GM12892 (cell line): ENCODE measurements around the gene LOC128125822.

ENCODE experiments used
- DNase-seq: peaks from one replicate; pipeline ENCODE4 v3.0.0; 2011; ENCODE audit not compliant: insufficient read length
- FAIRE-seq: peaks from 2 replicates; lab custom pipeline; 2011; peaks lifted over from hg19 to GRCh38; lab: Jason Lieb, UNC
- POLR2A ChIP-seq: IDR thresholded peaks from 2 replicates; pipeline ENCODE4 v1.6.1; 2011; ENCODE audit warnings: low read depth, low read length, control low read depth
- POLR2AphosphoS5 ChIP-seq: IDR thresholded peaks from 2 replicates; pipeline ENCODE4 v1.6.1; 2011; ENCODE audit warnings: low read depth, low read length, control low read depth
- TAF1 ChIP-seq: IDR thresholded peaks from 2 replicates; pipeline ENCODE4 v1.6.1; 2011; ENCODE audit warnings: low read depth, mild to moderate bottlenecking, control low read depth, low read length, borderline replicate concordance

Gene LOC128125822

DNA sequence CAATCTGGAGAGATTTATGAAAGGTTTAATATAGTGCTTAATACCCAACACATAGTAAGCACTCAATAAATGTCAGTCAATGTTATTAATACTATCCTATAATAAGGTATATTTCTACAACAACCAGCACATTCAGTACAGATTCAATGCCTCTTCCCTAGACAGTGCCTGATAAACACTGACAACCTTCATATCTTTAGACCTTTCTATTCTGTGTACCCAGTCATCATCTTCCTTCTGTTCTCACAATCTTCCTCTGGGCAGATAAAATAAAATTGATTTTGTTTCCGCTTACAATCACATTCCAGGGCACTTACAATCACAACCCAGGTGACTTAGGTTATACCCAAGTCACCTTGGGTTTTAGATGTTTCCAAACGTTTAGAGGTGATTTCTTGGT lies 11.0 kb upstream of the LOC128125822 start:
- TF ChIP-seq TAF1: no peak
- TF ChIP-seq POLR2A: no peak
- no peak for TF ChIP-seq POLR2AphosphoS5
- FAIRE-seq (no peak), DNase-seq (no peak)

DNA sequence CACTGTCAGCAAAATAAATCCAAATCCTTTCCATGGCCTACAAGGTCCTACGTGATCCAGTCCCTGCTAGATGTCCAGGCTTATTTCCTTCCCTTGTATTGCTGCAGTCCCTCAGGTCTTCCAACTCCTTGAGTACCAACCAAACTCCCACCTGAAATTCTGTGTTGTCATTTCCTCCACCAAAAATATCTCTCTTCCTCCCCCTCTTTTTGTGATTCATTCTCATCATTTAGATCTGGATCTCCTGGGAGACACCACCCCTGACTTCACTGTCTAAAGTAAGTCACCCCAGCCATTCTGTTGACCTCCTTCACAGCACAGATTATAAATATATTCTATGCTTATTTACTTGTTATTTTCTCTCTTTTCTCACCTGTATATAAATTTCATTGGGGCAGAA lies 9.0 kb upstream of the LOC128125822 start:
- FAIRE-seq: no peak
- TF ChIP-seq POLR2A (no peak), TAF1 (no peak), POLR2AphosphoS5 (no peak)

DNA sequence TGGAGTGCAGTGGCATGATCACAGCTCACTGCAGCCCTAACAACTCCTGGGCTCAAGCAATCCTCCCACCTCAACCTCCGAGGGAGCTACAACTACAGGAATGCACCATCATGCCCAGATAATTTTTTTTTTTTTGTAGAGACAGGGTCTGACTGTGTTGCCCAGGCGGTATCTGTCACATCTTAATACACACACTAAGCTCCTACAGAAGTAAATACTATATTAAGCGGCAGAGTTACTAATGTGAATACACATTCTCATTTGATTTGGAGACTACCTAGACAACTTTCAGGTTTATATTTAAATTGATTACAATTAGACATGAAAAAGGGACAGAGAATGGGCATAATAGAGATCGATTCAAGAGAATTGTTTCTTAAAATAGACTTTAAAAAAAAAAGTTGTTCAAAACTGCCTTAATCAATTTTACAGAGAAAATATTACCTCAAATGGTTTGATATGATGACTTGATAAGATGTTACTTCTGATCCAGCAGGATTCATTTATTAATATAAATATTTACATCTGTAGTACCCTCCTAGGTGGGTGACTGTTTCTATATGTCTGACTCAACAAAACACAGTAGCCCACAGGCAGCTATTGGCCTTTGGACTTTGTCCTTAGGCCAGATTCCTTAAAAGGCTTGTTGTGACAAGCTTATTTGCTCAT lies 7.1 kb upstream of the LOC128125822 start:
- DNase-seq (no peak), FAIRE-seq (no peak)
- TF ChIP-seq TAF1 (no peak), POLR2AphosphoS5 (no peak), POLR2A (no peak)

More for the DNA sequence above, 9.0 kb upstream of the LOC128125822 start:
- no peak for DNase-seq

DNA sequence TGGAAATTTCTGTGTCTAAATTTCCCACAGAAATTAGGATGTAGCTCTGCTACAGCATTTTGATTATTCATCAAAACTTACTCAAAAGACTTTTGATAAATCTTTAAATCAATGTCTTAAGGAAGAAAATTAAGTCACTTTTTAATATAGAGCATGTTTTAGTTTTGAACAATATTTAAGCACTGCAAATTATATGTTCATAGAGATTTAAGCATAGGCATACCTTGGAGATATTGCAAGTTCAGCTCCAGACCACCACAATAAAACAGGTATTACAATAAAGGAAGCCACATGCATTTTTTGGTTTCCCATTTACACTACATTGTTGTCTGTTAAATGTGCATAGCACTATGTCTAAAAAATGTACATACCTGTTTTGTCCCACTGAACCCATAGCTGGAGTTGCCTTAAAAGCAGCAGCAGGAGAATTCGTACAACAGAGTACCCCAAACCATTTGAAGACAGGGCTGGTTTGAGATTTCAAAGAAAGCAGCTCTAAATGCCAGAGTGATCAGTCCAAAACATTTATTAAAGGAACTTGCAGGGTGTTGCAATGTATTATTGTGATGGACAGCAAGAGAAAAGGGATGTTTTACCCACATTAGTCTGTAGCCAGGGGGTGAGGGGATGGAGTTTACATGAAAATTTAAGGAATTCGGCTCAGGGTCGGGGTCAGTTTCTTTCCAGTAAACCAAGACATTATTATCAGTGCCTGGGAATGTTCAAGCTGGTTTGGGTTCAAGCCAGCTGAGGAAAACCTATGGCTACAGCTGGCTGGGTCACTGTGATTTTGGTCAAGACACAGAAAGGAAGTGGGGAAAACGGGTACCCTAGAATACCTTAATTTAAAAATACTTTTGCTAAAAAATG lies 6.3 kb upstream of the LOC128125822 start:
- DNase-seq (no peak), FAIRE-seq (no peak)
- TF ChIP-seq POLR2A (no peak), POLR2AphosphoS5 (no peak)

DNA sequence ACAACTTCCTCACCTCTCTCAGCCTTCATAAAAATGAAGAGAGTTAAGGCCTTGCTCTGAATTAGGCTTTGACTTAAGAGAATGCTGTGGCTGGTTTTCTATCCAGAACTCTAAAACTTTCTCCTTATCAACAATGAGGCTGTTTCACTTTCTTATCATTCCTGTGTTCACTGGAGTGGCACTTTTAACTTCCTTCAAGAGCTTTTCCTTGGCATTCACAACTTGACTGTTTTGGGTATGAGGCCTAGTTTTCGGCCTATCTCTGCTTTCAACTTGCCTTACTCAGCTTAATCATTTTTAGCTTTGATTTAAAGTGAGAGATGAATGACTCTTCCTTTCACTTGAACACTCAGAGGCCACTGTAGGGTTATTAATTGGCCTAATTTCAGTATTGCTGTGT lies 4.3 kb upstream of the LOC128125822 start:
- TF ChIP-seq TAF1 (no peak), POLR2A (no peak), POLR2AphosphoS5 (no peak)
- no peak for DNase-seq
- FAIRE-seq: no peak

DNA sequence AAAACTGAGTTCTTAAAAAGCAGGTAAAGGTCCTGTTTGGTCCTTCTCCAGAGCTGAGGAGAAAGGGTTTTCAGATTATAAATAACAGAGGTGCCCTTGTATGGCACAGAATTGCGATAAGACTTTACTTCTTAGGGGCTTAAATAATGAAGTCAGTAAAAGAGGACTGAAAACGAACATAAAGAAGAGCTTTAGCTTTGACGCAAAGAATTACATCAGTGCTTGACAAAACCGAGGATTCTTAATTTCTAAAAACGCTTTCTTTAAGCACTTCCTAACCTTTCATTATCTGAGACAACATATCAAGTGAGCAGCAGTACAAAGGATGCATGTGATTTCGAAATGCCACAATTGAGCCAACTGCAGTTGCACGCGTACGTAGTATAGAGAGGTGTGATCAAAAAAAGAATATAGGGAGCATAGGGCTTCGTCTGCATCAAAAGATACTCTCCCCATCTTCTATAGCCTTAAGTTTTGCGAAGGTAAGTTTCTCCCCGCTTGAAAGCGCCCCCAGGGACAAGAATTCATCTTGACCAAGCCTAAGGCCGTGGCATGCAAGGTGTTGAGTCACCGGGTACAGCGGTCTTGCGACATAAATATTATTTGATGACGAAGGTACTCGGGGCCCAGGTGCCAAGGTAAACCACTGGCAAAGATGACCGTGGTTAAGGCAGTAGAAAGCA lies 778 bp upstream of the LOC128125822 start:
- TF ChIP-seq POLR2A (no peak), TAF1 (no peak), POLR2AphosphoS5 (no peak)
- DNase-seq: peak; percentile 2
- peak; percentile 85 for FAIRE-seq

DNA sequence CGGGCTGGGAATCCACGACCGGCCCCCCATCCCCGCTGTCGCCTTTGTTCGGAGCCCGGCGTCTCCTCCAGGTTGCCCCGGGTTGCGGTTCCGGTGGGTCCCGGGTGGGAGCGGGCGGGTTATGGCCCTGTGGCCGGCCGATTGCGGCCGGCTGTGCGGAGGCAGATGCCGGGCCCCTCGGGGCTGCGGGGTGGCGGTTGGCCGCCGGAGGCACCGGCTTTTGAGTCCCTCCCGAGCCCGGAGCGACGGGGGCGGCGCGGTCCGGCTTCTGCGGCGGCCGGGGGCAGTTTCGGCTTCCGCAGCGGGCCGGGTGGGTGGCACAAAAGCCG lies 431 bp downstream of the LOC128125822 start:
- TF ChIP-seq POLR2A (no peak), TAF1 (no peak), POLR2AphosphoS5 (no peak)
- peak; percentile 13 for DNase-seq
- no peak for FAIRE-seq

DNA sequence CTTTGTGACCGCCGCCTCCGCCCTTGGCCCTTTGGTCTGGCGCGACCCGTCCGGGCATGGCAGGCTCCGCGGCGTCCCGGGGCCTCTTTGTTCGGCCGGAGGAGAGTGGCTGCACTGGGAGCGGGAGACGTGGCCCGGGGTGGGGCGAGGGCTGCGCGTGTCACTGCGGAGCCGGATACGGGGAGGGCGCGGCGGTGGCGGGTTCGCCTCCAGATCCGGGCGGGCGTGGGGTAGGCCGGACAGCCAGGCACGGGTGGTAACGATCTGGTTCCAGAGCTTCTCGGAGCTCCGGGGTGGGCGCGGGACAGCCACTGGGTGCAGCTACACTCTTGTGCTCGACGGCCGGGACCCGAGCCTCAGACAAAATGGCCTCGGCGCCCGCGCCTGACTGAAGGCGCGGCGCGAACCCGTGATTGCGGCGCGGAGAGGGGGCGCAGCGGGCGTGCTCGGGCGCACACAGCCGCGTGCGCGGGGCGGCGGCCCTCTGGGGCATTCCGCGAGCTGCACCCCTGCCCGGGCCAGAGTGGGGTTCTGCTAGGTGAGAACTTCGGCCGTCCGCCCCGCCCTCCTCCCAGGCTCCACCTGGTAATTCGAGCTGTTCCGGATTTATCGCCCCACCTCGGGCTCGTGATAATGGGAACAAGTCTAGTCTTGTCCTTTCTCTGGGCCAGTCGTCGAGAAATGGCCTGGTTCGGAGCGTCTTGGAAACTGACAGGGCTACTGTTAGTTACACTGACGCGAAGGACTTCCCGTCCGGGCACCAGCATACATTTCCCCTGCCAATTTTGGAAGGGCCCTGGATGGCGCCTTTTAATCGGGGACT lies 1.0 kb downstream of the LOC128125822 start:
- FAIRE-seq: no peak
- peak; percentile 36 for DNase-seq

DNA sequence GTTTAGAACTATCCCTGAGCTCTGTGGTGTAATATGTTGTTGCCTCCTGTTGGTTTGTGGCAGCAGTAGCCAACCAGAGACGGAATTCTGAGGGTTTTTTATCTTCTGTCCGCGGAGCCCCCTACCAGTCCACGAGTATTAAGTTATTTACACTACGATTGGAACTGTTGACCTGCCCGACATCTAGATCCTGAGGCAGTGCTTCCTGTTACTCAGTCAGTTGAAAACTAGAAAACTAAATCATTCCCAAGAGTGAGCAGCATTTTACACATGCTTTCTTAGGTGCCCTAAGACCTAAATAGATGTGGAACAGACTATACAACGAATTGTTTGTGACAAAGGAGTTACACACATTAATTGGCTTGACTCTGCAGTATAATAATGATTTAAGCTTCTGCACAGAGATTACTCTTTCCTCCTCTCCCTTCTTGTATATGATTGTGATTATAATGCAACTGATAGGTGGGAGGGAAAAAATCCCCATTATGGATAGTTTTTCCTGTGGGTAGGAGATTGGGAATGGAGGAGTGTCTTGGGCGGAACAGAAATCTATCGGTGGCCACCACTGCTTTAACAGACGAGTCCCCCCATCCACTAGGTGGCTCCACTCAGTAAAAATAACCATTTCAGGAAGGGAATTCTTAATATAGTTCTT lies 1.7 kb downstream of the LOC128125822 start:
- FAIRE-seq (peak; percentile 33), DNase-seq (no peak)
- TF ChIP-seq POLR2A (no peak), TAF1 (no peak), POLR2AphosphoS5 (no peak)

More for the DNA sequence above, 1.0 kb downstream of the LOC128125822 start:
- peak; percentile 66; the same call in 1 of the 2 replicates for TF ChIP-seq TAF1
- peak; percentile 47 for TF ChIP-seq POLR2AphosphoS5
- TF ChIP-seq POLR2A: peak; percentile 86

DNA sequence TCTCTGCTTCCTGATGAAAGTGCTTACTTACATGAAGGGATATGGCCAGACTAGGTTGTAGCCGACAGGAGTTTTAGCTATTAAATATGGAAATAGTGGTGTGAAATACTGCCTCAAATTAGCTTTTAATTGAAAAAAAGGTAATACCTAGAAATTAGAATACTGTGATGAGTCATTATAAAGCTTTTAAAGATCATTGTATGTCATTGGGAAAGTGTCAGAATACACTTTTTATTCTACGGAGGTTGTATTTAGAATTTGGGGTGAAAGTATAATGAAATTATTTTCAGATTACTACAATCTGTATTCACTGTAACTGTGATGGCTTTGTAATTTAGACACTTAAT lies 2.2 kb downstream of the LOC128125822 start:
- FAIRE-seq (no peak), DNase-seq (no peak)
- no peak for TF ChIP-seq POLR2AphosphoS5
- no peak for TF ChIP-seq POLR2A
- TF ChIP-seq TAF1: no peak

DNA sequence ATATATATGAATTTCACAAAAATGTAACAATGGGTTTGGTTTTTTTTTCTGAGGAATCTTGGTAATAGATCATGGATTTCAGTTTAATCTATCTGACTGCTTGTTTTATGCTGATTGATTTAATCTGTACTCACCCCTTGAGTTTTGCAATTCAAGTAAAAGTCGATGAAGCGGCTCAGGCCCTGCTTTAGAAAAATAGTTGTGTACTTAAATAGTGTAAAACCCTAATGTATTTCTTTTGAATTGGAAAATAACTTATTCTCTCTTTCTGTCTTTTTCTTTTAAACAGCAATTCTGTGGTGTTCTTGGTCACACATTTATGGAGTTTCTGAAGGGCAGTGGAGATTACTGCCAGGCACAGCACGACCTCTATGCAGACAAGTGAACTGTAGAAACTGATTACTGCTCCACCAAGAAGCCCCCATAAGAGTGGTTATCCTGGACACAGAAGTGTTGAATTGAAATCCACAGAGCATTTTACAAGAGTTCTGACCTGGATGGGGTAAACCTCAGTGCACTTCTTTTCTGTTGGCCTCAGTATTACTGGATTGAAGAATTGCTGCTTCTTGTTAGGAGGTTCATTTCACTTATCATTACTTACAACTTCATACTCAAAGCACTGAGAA lies 4.0 kb downstream of the LOC128125822 start:
- DNase-seq: no peak
- FAIRE-seq: no peak
- no peak for TF ChIP-seq POLR2A
- no peak for TF ChIP-seq TAF1
- no peak for TF ChIP-seq POLR2AphosphoS5
